Neural cell (in vitro differentiated cells): ENCODE results near the gene SLC6A19. TPM values are rescaled to one million over a fixed set of nuclear protein-coding genes. Genes with fewer than 3 reads are reported as not detected.
"Not testable (repeated sequence)": the region's sequence is repeated elsewhere in the genome, so short reads cannot be mapped to it uniquely, and the experiment has no call there.

Source experiments
- H2AFZ ChIP-seq: fragments of 200-600, 300-800 bp; sonication (generic), shearing (Covaris generic); 2 replicates; pipeline ENCODE4 v1.6.0; 2014; ENCODE audit warnings: low read depth, mild to moderate bottlenecking, antibody characterized with exemption, low read length, moderate library complexity
- H3F3A ChIP-seq: fragments of 200-600 bp; shearing (Covaris generic); 2 replicates; pipeline ENCODE4 v1.6.1; 2016; ENCODE audit warnings: mild to moderate bottlenecking, moderate library complexity, mixed read lengths, antibody characterized with exemption, low read length; ENCODE audit not compliant: insufficient read depth, poor library complexity, severe bottlenecking
- H3K27ac ChIP-seq: fragments of 200-600, 300-800 bp; sonication (generic), shearing (Covaris generic); 2 replicates; pipeline ENCODE4 v1.5.1; 2014; ENCODE audit warnings: mild to moderate bottlenecking, low read length, moderate library complexity
- H3K27me3 ChIP-seq: fragments of 300-800, 200-600 bp; sonication (generic), shearing (Covaris generic); 2 replicates; pipeline ENCODE4 v1.6.0; 2014; ENCODE audit warnings: mild to moderate bottlenecking, low read depth, low read length, moderate library complexity; ENCODE audit not compliant: insufficient read depth
- H3K36me3 ChIP-seq: fragments of 300-800, 200-600 bp; sonication (generic), shearing (Covaris generic); 2 replicates; pipeline ENCODE4 v1.5.1; 2014; ENCODE audit warnings: mild to moderate bottlenecking, antibody characterized with exemption, low read length, moderate library complexity; ENCODE audit not compliant: insufficient read depth
- H3K4me2 ChIP-seq: fragments of 300-800, 200-600 bp; sonication (generic), shearing (Covaris generic); 2 replicates; pipeline ENCODE4 v1.6.0; 2014; ENCODE audit warnings: mild to moderate bottlenecking, low read length
- H3K4me3 ChIP-seq: fragments of 300-800, 200-600 bp; sonication (generic), shearing (Covaris generic); 2 replicates; pipeline ENCODE4 v1.5.1; 2014; ENCODE audit warnings: mild to moderate bottlenecking, low read length, moderate library complexity
- H3K79me2 ChIP-seq: fragments of 200-600 bp; shearing (Covaris generic); replicated peaks from 2 replicates; pipeline ENCODE4 v1.6.0; 2014; ENCODE audit warnings: mild to moderate bottlenecking, low read length, moderate library complexity; ENCODE audit not compliant: insufficient read depth
- H3K9ac ChIP-seq: fragments of 300-800, 200-600 bp; sonication (generic), shearing (Covaris generic); 2 replicates; pipeline ENCODE4 v1.6.1; 2016; ENCODE audit warnings: mild to moderate bottlenecking, low read length, mixed read lengths
- H3K9me2 ChIP-seq: fragments of 200-600 bp; shearing (Covaris generic); 2 replicates; pipeline ENCODE4 v1.6.1; 2016; ENCODE audit warnings: mild to moderate bottlenecking, low read length, mixed read lengths; ENCODE audit not compliant: insufficient read depth
- H3K9me3 ChIP-seq: fragments of 200-600, 300-800 bp; sonication (generic), shearing (Covaris generic); 2 replicates; pipeline ENCODE4 v1.6.1; 2016; ENCODE audit warnings: mild to moderate bottlenecking, mixed run types, low read length, moderate library complexity, mixed read lengths
- H4K20me1 ChIP-seq: fragments of 200-600 bp; shearing (Covaris generic); 2 replicates; pipeline ENCODE4 v1.6.1; 2016; ENCODE audit warnings: mild to moderate bottlenecking, mixed run types; ENCODE audit not compliant: insufficient read depth
- EP300 ChIP-seq: fragments of 450-650 bp; conservative IDR thresholded peaks from 2 replicates; pipeline ENCODE4 v1.6.1; 2014; ENCODE audit warnings: antibody characterized with exemption, mild to moderate bottlenecking, moderate library complexity; ENCODE audit not compliant: poor library complexity, severe bottlenecking
- EZH2 ChIP-seq: fragments of 200-600, 300-800 bp; shearing (Covaris generic), sonication (generic); IDR thresholded peaks from 2 replicates; pipeline ENCODE4 v1.6.1; 2014; ENCODE audit warnings: antibody characterized with exemption, low read length, borderline replicate concordance, mild to moderate bottlenecking; ENCODE audit not compliant: insufficient read depth, poor library complexity, severe bottlenecking
- MXI1 ChIP-seq: fragments of 450-650 bp; conservative IDR thresholded peaks from 2 replicates; pipeline ENCODE4 v1.6.1; 2014; ENCODE audit warnings: antibody characterized with exemption, mild to moderate bottlenecking; ENCODE audit not compliant: poor library complexity, severe bottlenecking
- POLR2AphosphoS5 ChIP-seq: IDR thresholded peaks from 2 replicates; pipeline ENCODE4 v1.6.1; 2012
- RAD21 ChIP-seq: fragments of 450-650 bp; conservative IDR thresholded peaks from 2 replicates; pipeline ENCODE4 v1.6.1; 2014; ENCODE audit warnings: antibody characterized with exemption, mild to moderate bottlenecking, moderate library complexity
- SMC3 ChIP-seq: fragments of 450-650 bp; conservative IDR thresholded peaks from 2 replicates; pipeline ENCODE4 v1.6.1; 2014; ENCODE audit warnings: antibody characterized with exemption, mild to moderate bottlenecking, moderate library complexity; ENCODE audit not compliant: poor library complexity
- TAF1 ChIP-seq: IDR thresholded peaks from 2 replicates; pipeline ENCODE4 v1.6.1; 2012; ENCODE audit warnings: low read depth
- polyA plus RNA-seq: library from polyadenylated mRNA; depleted of rRNA; stranded (reverse); fragments of >200 nt; gene quantifications from 2 replicates; pipeline ENCODE4 v1.2.3, GENCODE V29; 2014
- TF ChIP-seq, protein P1 (sequence below): IDR thresholded peaks from 2 replicates; pipeline ENCODE4 v1.6.1; 2012; ENCODE audit warnings: borderline replicate concordance
- TF ChIP-seq, protein P2 (sequence below): fragments of 450-650 bp; IDR thresholded peaks from 2 replicates; pipeline ENCODE4 v1.5.1; 2014; ENCODE audit warnings: antibody characterized with exemption, mild to moderate bottlenecking, moderate library complexity; ENCODE audit not compliant: poor library complexity, severe bottlenecking

SLC6A19 gene
- polyA plus RNA-seq, 1 donor from 2014 or later: not detected

DNA sequence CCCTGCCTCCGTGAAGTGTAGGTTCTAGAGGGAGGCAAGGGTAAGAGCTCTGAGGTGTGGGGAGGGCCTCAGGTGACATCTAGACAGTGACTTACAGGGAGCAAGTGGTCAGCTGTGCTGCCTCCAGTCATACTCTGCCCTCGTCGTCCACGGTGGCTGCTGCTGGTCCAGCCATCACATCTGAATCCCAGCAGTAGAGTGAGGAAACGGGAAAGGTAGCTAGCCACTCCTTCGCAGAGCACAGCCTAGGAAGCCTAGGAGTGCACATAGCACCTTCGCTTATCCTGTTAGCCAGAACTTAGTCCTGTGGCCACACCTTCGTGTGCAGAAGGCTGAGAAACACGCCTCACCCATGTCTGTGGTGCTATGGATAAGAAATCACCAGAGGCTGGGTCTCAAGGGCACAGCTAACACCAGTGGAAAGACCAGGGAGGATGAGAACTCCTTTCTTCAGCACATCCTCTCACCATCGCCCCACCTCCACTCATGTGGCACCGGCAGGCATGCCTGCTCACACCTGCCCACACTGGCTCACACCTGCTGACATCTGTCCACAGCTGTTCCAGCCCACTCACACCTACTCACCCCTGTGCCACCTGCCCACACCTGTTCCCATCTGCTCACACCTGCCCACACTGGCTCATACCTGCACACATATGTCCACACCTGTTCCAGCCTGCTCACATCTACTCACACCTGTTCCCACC, 44.5 kb upstream of the SLC6A19 start:
- H3K9me2 ChIP-seq: no peaks in the 10 kb centered on the region
- peaks cover 29% of the 10 kb centered on the region for H3K27me3 ChIP-seq
- H3K4me3 ChIP-seq: no peak overlapping the region

DNA sequence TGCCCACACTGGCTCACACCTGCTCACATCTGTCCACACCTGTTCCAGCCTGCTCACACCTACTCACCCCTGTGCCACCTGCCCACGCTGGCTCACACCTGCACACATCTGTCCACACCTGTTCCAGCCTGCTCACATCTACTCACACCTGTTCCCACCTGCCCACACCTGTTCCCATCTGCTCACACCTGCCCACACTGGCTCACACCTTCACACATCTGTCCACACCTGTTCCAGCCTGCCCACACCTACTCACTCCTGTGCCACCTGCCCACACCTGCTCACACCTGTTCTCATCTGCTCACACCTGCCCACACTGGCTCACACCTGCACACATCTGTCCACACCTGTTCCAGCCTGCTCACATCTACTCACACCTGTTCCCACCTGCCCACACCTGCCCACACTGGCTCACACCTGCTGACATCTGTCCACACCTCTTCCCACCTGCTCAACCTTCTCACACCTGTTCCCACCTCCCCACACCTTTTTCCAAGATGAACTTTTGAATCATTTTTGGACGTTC, 43.9 kb upstream of the SLC6A19 start:
- not testable (repeated sequence) for H3K79me2 ChIP-seq, H3K36me3 ChIP-seq, H3F3A ChIP-seq, H3K4me2 ChIP-seq, H2AFZ ChIP-seq, H3K4me3 ChIP-seq, H3K9ac ChIP-seq, H3K9me3 ChIP-seq, H3K27ac ChIP-seq, H3K9me2 ChIP-seq, H4K20me1 ChIP-seq
- H3K27me3 ChIP-seq: peaks cover 29% of the 10 kb centered on the region

More for the DNA sequence above, 44.5 kb upstream of the SLC6A19 start:
- H3K9ac ChIP-seq: no peak overlapping the region
- no peak for TF ChIP-seq EP300
- no peak for TF ChIP-seq SMC3
- no peak for TF ChIP-seq RAD21
- TF ChIP-seq EZH2: no peak
- no peak for TF ChIP-seq POLR2AphosphoS5
- TF ChIP-seq, protein P1, sequence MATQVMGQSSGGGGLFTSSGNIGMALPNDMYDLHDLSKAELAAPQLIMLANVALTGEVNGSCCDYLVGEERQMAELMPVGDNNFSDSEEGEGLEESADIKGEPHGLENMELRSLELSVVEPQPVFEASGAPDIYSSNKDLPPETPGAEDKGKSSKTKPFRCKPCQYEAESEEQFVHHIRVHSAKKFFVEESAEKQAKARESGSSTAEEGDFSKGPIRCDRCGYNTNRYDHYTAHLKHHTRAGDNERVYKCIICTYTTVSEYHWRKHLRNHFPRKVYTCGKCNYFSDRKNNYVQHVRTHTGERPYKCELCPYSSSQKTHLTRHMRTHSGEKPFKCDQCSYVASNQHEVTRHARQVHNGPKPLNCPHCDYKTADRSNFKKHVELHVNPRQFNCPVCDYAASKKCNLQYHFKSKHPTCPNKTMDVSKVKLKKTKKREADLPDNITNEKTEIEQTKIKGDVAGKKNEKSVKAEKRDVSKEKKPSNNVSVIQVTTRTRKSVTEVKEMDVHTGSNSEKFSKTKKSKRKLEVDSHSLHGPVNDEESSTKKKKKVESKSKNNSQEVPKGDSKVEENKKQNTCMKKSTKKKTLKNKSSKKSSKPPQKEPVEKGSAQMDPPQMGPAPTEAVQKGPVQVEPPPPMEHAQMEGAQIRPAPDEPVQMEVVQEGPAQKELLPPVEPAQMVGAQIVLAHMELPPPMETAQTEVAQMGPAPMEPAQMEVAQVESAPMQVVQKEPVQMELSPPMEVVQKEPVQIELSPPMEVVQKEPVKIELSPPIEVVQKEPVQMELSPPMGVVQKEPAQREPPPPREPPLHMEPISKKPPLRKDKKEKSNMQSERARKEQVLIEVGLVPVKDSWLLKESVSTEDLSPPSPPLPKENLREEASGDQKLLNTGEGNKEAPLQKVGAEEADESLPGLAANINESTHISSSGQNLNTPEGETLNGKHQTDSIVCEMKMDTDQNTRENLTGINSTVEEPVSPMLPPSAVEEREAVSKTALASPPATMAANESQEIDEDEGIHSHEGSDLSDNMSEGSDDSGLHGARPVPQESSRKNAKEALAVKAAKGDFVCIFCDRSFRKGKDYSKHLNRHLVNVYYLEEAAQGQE: no peak
- no peak for TF ChIP-seq TAF1
- TF ChIP-seq MXI1: no peak
- TF ChIP-seq, protein P2, sequence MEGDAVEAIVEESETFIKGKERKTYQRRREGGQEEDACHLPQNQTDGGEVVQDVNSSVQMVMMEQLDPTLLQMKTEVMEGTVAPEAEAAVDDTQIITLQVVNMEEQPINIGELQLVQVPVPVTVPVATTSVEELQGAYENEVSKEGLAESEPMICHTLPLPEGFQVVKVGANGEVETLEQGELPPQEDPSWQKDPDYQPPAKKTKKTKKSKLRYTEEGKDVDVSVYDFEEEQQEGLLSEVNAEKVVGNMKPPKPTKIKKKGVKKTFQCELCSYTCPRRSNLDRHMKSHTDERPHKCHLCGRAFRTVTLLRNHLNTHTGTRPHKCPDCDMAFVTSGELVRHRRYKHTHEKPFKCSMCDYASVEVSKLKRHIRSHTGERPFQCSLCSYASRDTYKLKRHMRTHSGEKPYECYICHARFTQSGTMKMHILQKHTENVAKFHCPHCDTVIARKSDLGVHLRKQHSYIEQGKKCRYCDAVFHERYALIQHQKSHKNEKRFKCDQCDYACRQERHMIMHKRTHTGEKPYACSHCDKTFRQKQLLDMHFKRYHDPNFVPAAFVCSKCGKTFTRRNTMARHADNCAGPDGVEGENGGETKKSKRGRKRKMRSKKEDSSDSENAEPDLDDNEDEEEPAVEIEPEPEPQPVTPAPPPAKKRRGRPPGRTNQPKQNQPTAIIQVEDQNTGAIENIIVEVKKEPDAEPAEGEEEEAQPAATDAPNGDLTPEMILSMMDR: no peak
- no peak overlapping the region for H2AFZ ChIP-seq
- H3F3A ChIP-seq: no peaks in the 10 kb centered on the region
- H3K79me2 ChIP-seq: no peaks in the 10 kb centered on the region
- no peak overlapping the region for H3K4me2 ChIP-seq
- no peak overlapping the region for H3K27ac ChIP-seq
- no peaks in the 10 kb centered on the region for H4K20me1 ChIP-seq
- no peaks in the 10 kb centered on the region for H3K36me3 ChIP-seq
- no peaks in the 10 kb centered on the region for H3K9me3 ChIP-seq
